Stimulated activated naive B cell treated with anti-CD40 and anti-IgM and Interleukin-4, amounts not matched to agents 10 μg/mL and 1 μg/mL and 100 μg/mL, for 72 hours (primary cell): Measurements from ENCODE around the gene SH3GL2.

Experiments
- ATAC-seq, 2 donors: fragments of 150-1000 bp; cut with Tn5 transposase; replicated peaks; 2 replicates each; pipeline ENCODE4 v1.10.0; 2021; ENCODE audit warnings: moderate library complexity in 1 of 2
- DNase-seq: peaks from one replicate; pipeline ENCODE4 v3.0.0; 2021
- H3K27ac Mint-ChIP-seq: one replicate; pipeline ENCODE4 v1.8.0; 2022; ENCODE audit warnings: mild to moderate bottlenecking, mixed read lengths
- H3K27me3 Mint-ChIP-seq, 2 donors: one replicate each; pipeline ENCODE4 v1.8.0; 2022; ENCODE audit warnings: mixed read lengths in 2 of 2
- H3K36me3 Mint-ChIP-seq, 2 donors: one replicate each; pipeline ENCODE4 v1.8.0; 2022; ENCODE audit warnings: mixed read lengths in 2 of 2, mild to moderate bottlenecking in 1 of 2
- H3K4me1 Mint-ChIP-seq, 2 donors: one replicate each; pipeline ENCODE4 v1.8.0; 2022; ENCODE audit warnings: mixed read lengths in 2 of 2, mild to moderate bottlenecking in 1 of 2
- H3K4me3 Mint-ChIP-seq, 2 donors: one replicate each; pipeline ENCODE4 v1.8.0; 2022; ENCODE audit warnings: mild to moderate bottlenecking in 2 of 2, mixed read lengths in 2 of 2, moderate library complexity in 1 of 2
- H3K9me3 Mint-ChIP-seq, 2 donors: one replicate each; pipeline ENCODE4 v1.8.0; 2022; ENCODE audit warnings: mixed read lengths in 2 of 2, mild to moderate bottlenecking in 1 of 2

Gene SH3GL2

GRCh38 chr9:17588395-17588794 is 9.5 kb downstream of the SH3GL2 start:
- ATAC-seq: no peak
- H3K4me3 Mint-ChIP-seq: no peak overlapping the region
- DNase-seq: no peak
- no peak overlapping the region for H3K27ac Mint-ChIP-seq
- H3K27me3 Mint-ChIP-seq: peaks cover 0 to 5% of the 10 kb centered on the region in 2 donors
- H3K4me1 Mint-ChIP-seq: no peaks in the 10 kb centered on the region
- no peaks in the 10 kb centered on the region for H3K36me3 Mint-ChIP-seq
- H3K9me3 Mint-ChIP-seq: peaks cover 0 to 3% of the 10 kb centered on the region in 2 donors

DNA sequence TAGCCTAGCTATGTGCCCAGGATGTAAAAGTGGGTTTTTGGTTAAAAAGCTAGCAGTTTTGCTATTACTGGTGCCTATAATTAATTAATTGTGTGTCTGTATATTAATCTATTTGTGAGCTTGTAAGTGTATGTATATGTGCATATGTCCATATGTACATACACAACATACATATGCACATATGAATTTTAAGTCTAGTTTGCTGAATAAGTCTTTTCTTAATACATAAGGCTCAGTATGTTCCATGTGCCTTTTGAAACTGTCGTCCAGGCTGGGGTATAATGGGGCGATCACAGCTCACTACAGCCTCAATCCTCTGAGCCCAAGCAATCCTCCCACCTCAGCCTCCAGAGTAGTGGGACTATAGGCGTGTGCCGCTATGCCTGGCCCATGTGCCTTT is 10.1 kb downstream of the SH3GL2 start:
- Mint-ChIP-seq H3K36me3 (no peaks in the 10 kb centered on the region), H3K27ac (no peak overlapping the region), H3K9me3 (peaks cover 0 to 3% of the 10 kb centered on the region in 2 donors), H3K4me1 (no peaks in the 10 kb centered on the region), H3K27me3 (peaks cover 0 to 5% of the 10 kb centered on the region in 2 donors), H3K4me3 (no peak overlapping the region)
- DNase-seq: no peak
- ATAC-seq: no peak

DNA sequence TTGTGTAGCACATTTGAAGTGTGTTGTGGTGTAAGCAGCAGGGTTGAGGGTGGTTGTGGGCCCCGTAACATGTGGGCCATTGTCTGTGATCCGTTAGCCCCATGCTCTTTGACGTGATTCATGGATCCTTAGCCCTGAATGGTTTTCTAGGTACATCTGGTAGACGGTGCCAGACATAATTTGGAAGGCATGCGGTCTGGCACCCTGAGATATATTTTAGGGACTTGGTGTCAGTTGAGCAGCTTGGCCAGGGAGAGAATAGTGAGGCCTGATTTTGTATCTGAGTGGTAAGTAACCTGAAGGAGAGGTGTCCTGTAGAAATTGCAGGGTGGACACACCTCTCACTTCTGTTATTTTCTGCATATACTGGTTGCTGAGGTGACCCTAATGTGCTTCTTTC is 10.9 kb downstream of the SH3GL2 start:
- H3K4me1 Mint-ChIP-seq: no peaks in the 10 kb centered on the region
- peaks cover 0 to 5% of the 10 kb centered on the region in 2 donors for H3K27me3 Mint-ChIP-seq
- H3K9me3 Mint-ChIP-seq: peaks cover 0 to 3% of the 10 kb centered on the region in 2 donors
- ATAC-seq (no peak), DNase-seq (no peak)
- H3K27ac Mint-ChIP-seq: no peak overlapping the region
- H3K4me3 Mint-ChIP-seq: no peak overlapping the region
- no peaks in the 10 kb centered on the region for H3K36me3 Mint-ChIP-seq

GRCh38 chr9:17594961-17595360 is 16.1 kb downstream of the SH3GL2 start:
- H3K4me3 Mint-ChIP-seq: no peak overlapping the region
- no peak overlapping the region for H3K27ac Mint-ChIP-seq
- H3K27me3 Mint-ChIP-seq: no peaks in the 10 kb centered on the region
- H3K9me3 Mint-ChIP-seq: no peaks in the 10 kb centered on the region
- DNase-seq (no peak), ATAC-seq (no peak)
- H3K36me3 Mint-ChIP-seq: no peaks in the 10 kb centered on the region
- H3K4me1 Mint-ChIP-seq: no peaks in the 10 kb centered on the region

DNA sequence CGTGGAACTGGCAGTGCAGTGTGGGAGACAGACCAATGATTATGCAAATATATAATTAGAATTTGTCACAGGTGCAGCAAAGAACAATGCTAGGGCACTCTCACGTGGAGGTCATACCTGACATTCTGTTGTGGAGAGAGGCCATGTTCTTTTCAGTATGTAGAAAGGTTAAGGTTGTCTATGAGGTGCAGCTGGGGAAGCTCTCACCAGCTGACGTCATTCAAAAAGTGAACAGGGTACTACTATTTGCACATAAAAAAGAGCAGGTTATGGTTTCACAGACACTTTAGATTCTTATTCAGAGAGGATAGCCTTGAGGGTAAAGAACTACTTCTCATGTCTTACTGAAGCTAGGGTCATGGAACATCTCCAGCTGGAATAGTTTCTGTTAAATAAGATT is 19.1 kb downstream of the SH3GL2 start:
- Mint-ChIP-seq H3K27ac (no peak overlapping the region), H3K4me3 (no peak overlapping the region), H3K36me3 (no peaks in the 10 kb centered on the region), H3K4me1 (no peaks in the 10 kb centered on the region), H3K9me3 (no peaks in the 10 kb centered on the region), H3K27me3 (peaks cover 0 to 3% of the 10 kb centered on the region in 2 donors)
- DNase-seq: no peak
- ATAC-seq: no peak

DNA sequence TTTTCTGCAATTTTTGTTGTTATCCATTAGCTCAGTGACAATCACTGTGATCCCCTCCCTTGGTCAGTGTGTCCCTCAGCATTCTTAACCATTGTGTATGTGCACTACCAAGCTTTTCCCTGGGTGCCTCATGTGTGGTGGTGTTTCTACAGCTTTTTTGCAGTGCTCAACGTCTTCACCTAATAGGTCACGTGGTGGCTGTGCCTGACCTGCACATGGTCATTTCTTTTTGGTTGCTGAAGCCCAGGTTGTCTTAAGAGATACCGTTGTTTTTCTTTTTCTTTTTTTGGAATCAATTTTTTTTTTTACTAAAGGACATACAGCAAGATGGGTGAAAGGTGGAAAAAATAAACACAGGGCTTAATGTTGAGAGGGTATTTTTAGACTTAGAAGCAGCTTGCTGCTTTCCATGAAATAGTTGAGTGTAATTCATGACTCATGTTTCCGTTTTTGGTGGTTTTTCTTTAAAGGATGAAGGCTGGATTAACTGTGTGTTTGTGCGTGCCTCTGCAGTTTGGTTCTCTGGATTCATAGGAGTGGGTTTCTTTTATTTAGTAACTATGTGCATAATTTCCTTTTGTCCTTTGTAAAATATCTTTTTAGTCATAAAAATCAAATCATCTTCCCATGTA is 22.2 kb downstream of the SH3GL2 start:
- peaks cover 2 to 7% of the 10 kb centered on the region in 2 donors for H3K9me3 Mint-ChIP-seq
- H3K4me3 Mint-ChIP-seq: no peak overlapping the region
- DNase-seq (no peak), ATAC-seq (no peak)
- no peaks in the 10 kb centered on the region for H3K36me3 Mint-ChIP-seq
- peaks cover 0 to 7% of the 10 kb centered on the region in 2 donors for H3K27me3 Mint-ChIP-seq
- no peaks in the 10 kb centered on the region for H3K4me1 Mint-ChIP-seq
- no peak overlapping the region for H3K27ac Mint-ChIP-seq

DNA sequence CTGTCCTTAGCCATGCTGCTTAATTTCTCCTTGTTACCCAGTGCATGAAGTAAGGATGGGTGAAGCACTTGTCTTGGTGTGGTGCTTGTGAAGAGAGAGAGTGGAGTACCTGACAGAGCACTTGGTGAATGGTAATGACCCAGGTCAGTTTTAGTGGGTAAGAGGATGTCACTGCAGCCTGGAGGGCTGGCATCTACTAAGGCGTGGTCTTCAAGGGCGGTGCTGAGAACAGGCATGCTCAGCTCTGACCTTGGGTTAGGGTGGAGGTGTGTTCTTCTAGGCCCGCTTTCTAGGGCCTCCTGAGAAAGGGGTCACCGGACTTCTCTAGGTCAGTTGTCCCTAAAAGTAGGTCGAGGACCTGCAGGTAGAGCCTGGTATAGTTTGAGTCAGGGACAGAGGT is 25.7 kb downstream of the SH3GL2 start:
- peaks cover 2 to 7% of the 10 kb centered on the region in 2 donors for H3K9me3 Mint-ChIP-seq
- H3K4me1 Mint-ChIP-seq: no peaks in the 10 kb centered on the region
- DNase-seq (no peak), ATAC-seq (no peak)
- H3K4me3 Mint-ChIP-seq: no peak overlapping the region
- no peaks in the 10 kb centered on the region for H3K36me3 Mint-ChIP-seq
- H3K27ac Mint-ChIP-seq: no peak overlapping the region
- H3K27me3 Mint-ChIP-seq: peaks cover 0 to 7% of the 10 kb centered on the region in 2 donors

- Mint-ChIP-seq H3K27ac (no peak overlapping the region), H3K36me3 (no peaks in the 10 kb centered on the region), H3K4me3 (no peak overlapping the region), H3K27me3 (peaks cover 0 to 3% of the 10 kb centered on the region in 2 donors), H3K9me3 (peaks cover 0 to 1% of the 10 kb centered on the region in 2 donors), H3K4me1 (no peaks in the 10 kb centered on the region)
- no peak for ATAC-seq
- no peak for DNase-seq
Observed at GRCh38 chr9:17609312-17610005, 30.6 kb downstream of the SH3GL2 start.

GRCh38 chr9:17611342-17611741 is 32.5 kb downstream of the SH3GL2 start:
- no peak overlapping the region for H3K27ac Mint-ChIP-seq
- ATAC-seq (no peak), DNase-seq (no peak)
- no peaks in the 10 kb centered on the region for H3K4me1 Mint-ChIP-seq
- no peaks in the 10 kb centered on the region for H3K9me3 Mint-ChIP-seq
- H3K4me3 Mint-ChIP-seq: no peak overlapping the region
- peaks cover 0 to 3% of the 10 kb centered on the region in 2 donors for H3K27me3 Mint-ChIP-seq
- H3K36me3 Mint-ChIP-seq: no peaks in the 10 kb centered on the region

- Mint-ChIP-seq H3K36me3 (no peaks in the 10 kb centered on the region), H3K27me3 (peaks cover 0 to 3% of the 10 kb centered on the region in 2 donors), H3K4me3 (no peak overlapping the region), H3K4me1 (no peaks in the 10 kb centered on the region), H3K27ac (no peak overlapping the region), H3K9me3 (no peaks in the 10 kb centered on the region)
- ATAC-seq (no peak), DNase-seq (no peak)
Observed at GRCh38 chr9:17611917-17612316, 33.1 kb downstream of the SH3GL2 start.

DNA sequence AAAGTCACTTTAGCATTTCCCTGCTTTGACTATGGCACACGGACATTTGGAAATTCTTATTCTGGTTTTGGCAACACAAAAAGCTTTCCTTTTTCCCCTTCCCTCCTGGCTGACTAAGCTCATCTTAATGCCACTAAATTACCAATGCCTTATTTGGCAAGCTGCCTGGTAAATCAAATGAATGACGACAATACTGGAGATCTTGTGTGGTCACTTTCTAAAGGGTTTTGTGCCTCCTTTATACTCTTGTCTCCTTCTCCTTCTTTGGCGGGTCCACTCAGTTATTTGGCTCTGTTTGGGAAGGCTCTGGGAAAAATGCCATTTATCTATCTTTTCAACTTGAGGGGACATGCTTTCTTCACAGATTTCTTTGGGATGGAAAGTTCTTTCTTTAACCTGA is 34.9 kb downstream of the SH3GL2 start:
- no peak overlapping the region for H3K27ac Mint-ChIP-seq

GRCh38 chr9:17614250-17614649 is 35.4 kb downstream of the SH3GL2 start:
- H3K4me3 Mint-ChIP-seq: no peak overlapping the region
- ATAC-seq: no peak
- H3K9me3 Mint-ChIP-seq: no peaks in the 10 kb centered on the region
- no peaks in the 10 kb centered on the region for H3K36me3 Mint-ChIP-seq
- H3K4me1 Mint-ChIP-seq: no peaks in the 10 kb centered on the region
- DNase-seq: no peak
- H3K27me3 Mint-ChIP-seq: peaks cover 0 to 3% of the 10 kb centered on the region in 2 donors
- H3K27ac Mint-ChIP-seq: no peak overlapping the region

More for the DNA sequence above, 34.9 kb downstream of the SH3GL2 start:
- ATAC-seq (no peak), DNase-seq (no peak)
- Mint-ChIP-seq H3K36me3 (no peaks in the 10 kb centered on the region), H3K9me3 (no peaks in the 10 kb centered on the region), H3K4me1 (no peaks in the 10 kb centered on the region), H3K4me3 (no peak overlapping the region), H3K27me3 (peaks cover 0 to 3% of the 10 kb centered on the region in 2 donors)

DNA sequence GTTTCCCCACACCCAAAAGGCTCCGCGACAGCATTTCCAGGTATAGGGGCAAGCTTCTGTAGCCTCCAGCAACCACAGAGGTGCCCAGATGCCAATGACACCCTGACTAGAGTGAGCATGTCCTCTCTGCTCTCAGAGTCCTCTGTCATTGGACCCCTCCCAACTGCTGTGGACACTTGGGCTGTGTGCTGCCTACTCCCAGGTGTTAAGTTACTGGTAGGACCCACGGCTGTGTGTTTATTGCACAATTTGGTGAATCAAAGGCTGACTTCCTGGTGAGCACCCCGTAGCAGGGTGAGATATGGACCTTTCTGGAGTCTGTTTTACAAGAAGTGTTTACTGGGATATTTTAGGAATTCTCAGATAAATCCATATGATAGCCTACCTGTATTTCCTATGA is 36.0 kb downstream of the SH3GL2 start:
- H3K4me1 Mint-ChIP-seq: no peaks in the 10 kb centered on the region
- H3K36me3 Mint-ChIP-seq: no peaks in the 10 kb centered on the region
- no peaks in the 10 kb centered on the region for H3K9me3 Mint-ChIP-seq
- ATAC-seq: no peak
- H3K27ac Mint-ChIP-seq: no peak overlapping the region
- H3K4me3 Mint-ChIP-seq: no peak overlapping the region
- no peak for DNase-seq
- H3K27me3 Mint-ChIP-seq: peaks cover 0 to 3% of the 10 kb centered on the region in 2 donors

DNA sequence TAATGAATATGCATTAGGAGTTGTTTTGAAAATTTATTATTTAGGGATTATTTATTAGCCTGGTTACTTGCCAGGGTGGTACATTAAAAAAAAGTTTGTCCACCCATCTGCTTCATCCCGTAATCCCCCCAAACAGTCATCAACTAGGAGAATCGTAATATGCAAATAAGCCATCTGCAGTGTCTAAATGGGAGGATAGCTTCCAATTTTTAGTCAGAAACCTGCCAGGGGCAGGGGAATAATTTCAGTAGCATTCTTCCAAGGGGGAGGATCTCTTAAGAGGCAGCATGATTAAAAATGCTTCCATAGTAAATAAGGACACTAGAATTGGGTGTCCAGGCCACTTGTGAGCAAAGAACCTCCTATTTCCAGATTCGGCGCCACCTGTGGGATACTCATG is 43.3 kb downstream of the SH3GL2 start:
- Mint-ChIP-seq H3K27ac (no peak overlapping the region), H3K4me1 (no peaks in the 10 kb centered on the region), H3K4me3 (no peak overlapping the region), H3K36me3 (peaks cover 0 to 1% of the 10 kb centered on the region in 2 donors), H3K27me3 (no peaks in the 10 kb centered on the region), H3K9me3 (peaks cover 0 to 8% of the 10 kb centered on the region in 2 donors)
- ATAC-seq (no peak), DNase-seq (no peak)

DNA sequence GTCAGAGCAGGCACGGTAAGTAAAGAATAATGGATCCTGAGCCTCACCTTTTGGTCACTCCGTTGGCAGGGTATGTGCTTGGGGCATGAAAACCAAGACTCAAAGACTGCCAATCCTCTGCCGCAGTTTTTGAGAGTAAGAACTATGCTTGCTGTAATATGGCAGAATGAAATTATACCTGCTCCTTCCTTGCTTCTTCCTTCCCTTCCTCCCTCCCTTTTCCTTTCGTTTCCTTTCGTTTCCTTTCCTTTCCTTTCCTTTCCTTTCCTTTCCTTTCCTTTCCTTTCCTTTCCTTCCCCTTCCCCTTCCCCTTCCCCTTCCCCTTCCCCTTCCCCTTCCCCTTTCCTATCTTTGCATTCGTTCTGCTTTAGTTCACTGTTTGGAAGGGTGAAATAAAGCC is 43.9 kb downstream of the SH3GL2 start:
- DNase-seq (no peak), ATAC-seq (no peak)
- peaks cover 0 to 8% of the 10 kb centered on the region in 2 donors for H3K9me3 Mint-ChIP-seq
- peaks cover 0 to 1% of the 10 kb centered on the region in 2 donors for H3K36me3 Mint-ChIP-seq
- H3K4me3 Mint-ChIP-seq: no peak overlapping the region
- H3K27me3 Mint-ChIP-seq: no peaks in the 10 kb centered on the region
- no peak overlapping the region for H3K27ac Mint-ChIP-seq
- H3K4me1 Mint-ChIP-seq: no peaks in the 10 kb centered on the region
